ENCODE data around the gene MAML3. TPM values are rescaled to one million over a fixed set of nuclear protein-coding genes. Genes with fewer than 3 reads are reported as not detected.

MAML3 gene
- total RNA-seq, 1 experiment from 2014 or later = 12.1 TPM

- DNase-seq = no peak
- H3K4me1 Mint-ChIP-seq (ENCODE audit: low read depth, unreplicated experiment) = peaks cover 22% of the 10 kb centered on the region
- Histone ChIP-seq H3K4me3 (ENCODE audit: low read depth, low read length) (no peak overlapping the region), H3K27me3 (replicated peaks; ENCODE audit: control insufficient read depth, insufficient read depth, low read length) (no peaks in the 10 kb centered on the region), H3K4me1 (peaks cover 29% of the 10 kb centered on the region), H3K36me3 (ENCODE audit: control insufficient read depth, insufficient read depth, low read length) (no peaks in the 10 kb centered on the region), H3K9me3 (no peaks in the 10 kb centered on the region)
- CTCF ChIA-PET = interaction anchor here (0.7 to 1.5 kb wide), 2 partner anchors 76 to 1354 kb away, joined by 3 read pairs; no protein-coding TSS in a partner anchor
- H3K9me3 Mint-ChIP-seq (ENCODE audit: unreplicated experiment) = no peaks in the 10 kb centered on the region
- intact Hi-C loops (cut with micrococcal nuclease; ENCODE audit: unreplicated experiment) = no loop called here
- peak overlapping the region; percentile 64 for H3K27ac Mint-ChIP-seq (ENCODE audit: unreplicated experiment)
- TF ChIP-seq CTCF (IDR thresholded peaks at IDR 0.05; ENCODE audit: insufficient read depth in 1 of 2, low read depth in 1 of 2, low read length in 1 of 2, severe bottlenecking in 1 of 2, unreplicated experiment in 1 of 2) = no peak
- H3K36me3 Mint-ChIP-seq (ENCODE audit: insufficient read depth, unreplicated experiment) = peaks cover 15% of the 10 kb centered on the region
- no TSS peak for BruUV-seq (replicated peaks)
- POLR2A ChIA-PET = no interaction called here
- no peaks in the 10 kb centered on the region for H3K27me3 Mint-ChIP-seq (ENCODE audit: insufficient read depth, unreplicated experiment)
- H3K4me3 Mint-ChIP-seq (ENCODE audit: unreplicated experiment) = no peak overlapping the region
Observed at GRCh38 chr4:139732991-139733570, 420.9 kb downstream of the MAML3 start.

GRCh38 chr4:139728840-139729239 is 425.1 kb downstream of the MAML3 start:
- no peaks in the 10 kb centered on the region for H3K27me3 ChIP-seq (replicated peaks; ENCODE audit: control insufficient read depth, insufficient read depth, low read length)
- H3K36me3 ChIP-seq (ENCODE audit: control insufficient read depth, insufficient read depth, low read length) = no peaks in the 10 kb centered on the region
- H3K9me3 ChIP-seq = no peaks in the 10 kb centered on the region
- Mint-ChIP-seq H3K27ac (ENCODE audit: unreplicated experiment) (peak overlapping the region; percentile 72), H3K9me3 (ENCODE audit: unreplicated experiment) (no peaks in the 10 kb centered on the region), H3K4me1 (ENCODE audit: low read depth, unreplicated experiment) (peaks cover 28% of the 10 kb centered on the region), H3K36me3 (ENCODE audit: insufficient read depth, unreplicated experiment) (peaks cover 14% of the 10 kb centered on the region), H3K27me3 (ENCODE audit: insufficient read depth, unreplicated experiment) (no peaks in the 10 kb centered on the region), H3K4me3 (ENCODE audit: unreplicated experiment) (no peak overlapping the region)
- intact Hi-C loops (cut with micrococcal nuclease; ENCODE audit: unreplicated experiment) = no loop called here
- no peak overlapping the region for H3K4me3 ChIP-seq (ENCODE audit: low read depth, low read length)
- ChIA-PET CTCF (interaction anchor here (0.6 to 1.0 kb wide), 4 partner anchors 32 to 880 kb away, joined by 3 to 4 read pairs (median 3); no protein-coding TSS in a partner anchor), POLR2A (no interaction called here)
- no TSS peak for BruUV-seq (replicated peaks)
- no peak for TF ChIP-seq CTCF (IDR thresholded peaks at IDR 0.05; ENCODE audit: insufficient read depth in 1 of 2, low read depth in 1 of 2, low read length in 1 of 2, severe bottlenecking in 1 of 2, unreplicated experiment in 1 of 2)
- peaks cover 16% of the 10 kb centered on the region for H3K4me1 ChIP-seq
- peak in 1 of 2 experiments; percentile 67 for DNase-seq

GRCh38 chr4:139728146-139728545 is 425.8 kb downstream of the MAML3 start:
- no peaks in the 10 kb centered on the region for H3K36me3 ChIP-seq (ENCODE audit: control insufficient read depth, insufficient read depth, low read length)
- Mint-ChIP-seq H3K36me3 (ENCODE audit: insufficient read depth, unreplicated experiment) (peaks cover 18% of the 10 kb centered on the region), H3K27me3 (ENCODE audit: insufficient read depth, unreplicated experiment) (no peaks in the 10 kb centered on the region), H3K4me1 (ENCODE audit: low read depth, unreplicated experiment) (peaks cover 26% of the 10 kb centered on the region), H3K4me3 (ENCODE audit: unreplicated experiment) (no peak overlapping the region), H3K9me3 (ENCODE audit: unreplicated experiment) (no peaks in the 10 kb centered on the region), H3K27ac (ENCODE audit: unreplicated experiment) (peak overlapping the region; percentile 72)
- intact Hi-C loops (cut with micrococcal nuclease; ENCODE audit: unreplicated experiment) = no loop called here
- H3K9me3 ChIP-seq = no peaks in the 10 kb centered on the region
- no TSS peak for BruUV-seq (replicated peaks)
- peaks cover 9% of the 10 kb centered on the region for H3K4me1 ChIP-seq
- CTCF ChIA-PET = interaction anchor here (0.6 to 1.0 kb wide), 2 partner anchors 33 to 62 kb away, joined by 3 read pairs; no protein-coding TSS in a partner anchor
- no peaks in the 10 kb centered on the region for H3K27me3 ChIP-seq (replicated peaks; ENCODE audit: control insufficient read depth, insufficient read depth, low read length)
- no peak for DNase-seq
- POLR2A ChIA-PET = no interaction called here
- H3K4me3 ChIP-seq (ENCODE audit: low read depth, low read length) = no peak overlapping the region
- TF ChIP-seq CTCF (IDR thresholded peaks at IDR 0.05; ENCODE audit: insufficient read depth in 1 of 2, low read depth in 1 of 2, low read length in 1 of 2, severe bottlenecking in 1 of 2, unreplicated experiment in 1 of 2) = no peak

Measured in Caco-2 (cell line).